Gastrocnemius medialis (tissue), 4 donors: Measurements from ENCODE around the gene TMEM132E.

Experiments used
- CTCF ChIP-seq, 5 experiments: fragments of 450-650 bp in 3 of 5; fragments of 200-600 bp in 2 of 5; sonication (generic) in 2 of 5; IDR thresholded peaks in 4 of 5; conservative IDR thresholded peaks in 1 of 5; 1 replicate in 4 of 5; 2 replicates in 1 of 5; pipeline ENCODE4 v1.5.1; 2016 to 2019; ENCODE audit warnings: antibody characterized with exemption in 5 of 5, mild to moderate bottlenecking in 3 of 5, moderate library complexity in 3 of 5
- POLR2A ChIP-seq, 2 donors: fragments of 450-650 bp; IDR thresholded peaks; one replicate each; pipeline ENCODE4 v1.6.1; 2017; ENCODE audit warnings: antibody characterized with exemption in 2 of 2, mild to moderate bottlenecking in 2 of 2, moderate library complexity in 2 of 2

DNA sequence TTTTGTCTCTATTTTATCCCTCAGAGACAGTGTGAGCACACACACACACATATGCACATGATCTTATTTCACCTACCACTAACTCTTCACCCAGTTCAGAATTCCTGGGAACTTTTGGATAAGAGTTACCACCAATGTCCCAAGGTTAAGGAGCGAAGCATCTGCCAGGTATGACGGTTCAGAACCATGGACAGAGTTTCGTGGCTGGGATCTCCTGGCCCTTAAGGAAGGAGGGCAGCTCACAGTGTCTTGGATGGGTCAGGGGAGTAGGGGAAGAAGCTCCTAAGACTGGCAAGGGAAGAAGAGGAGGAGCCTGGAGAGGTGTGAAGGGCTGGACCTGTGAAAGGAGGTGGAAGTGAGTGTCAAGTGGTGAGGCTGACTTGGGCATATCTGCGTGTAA, 23.0 kb upstream of the TMEM132E start:
- TF ChIP-seq CTCF (IDR thresholded peaks at IDR 0.05 in 4 of 5, conservative IDR thresholded peaks at IDR 0.05 in 1 of 5): no peak
- TF ChIP-seq POLR2A (IDR thresholded peaks at IDR 0.05): no peak
